Bronchial smooth muscle cell (primary cell): ENCODE measurements around the gene FBXL15. TPM values are rescaled to one million over a fixed set of nuclear protein-coding genes. Genes with fewer than 3 reads are reported as not detected.

Source experiments
- total RNA-seq: library from RNA; depleted of rRNA; stranded (reverse); fragments of >200 nt; gene quantifications from 2 replicates; pipeline ENCODE4 v1.2.1, GENCODE V29; 2014

FBXL15 gene, protein sequence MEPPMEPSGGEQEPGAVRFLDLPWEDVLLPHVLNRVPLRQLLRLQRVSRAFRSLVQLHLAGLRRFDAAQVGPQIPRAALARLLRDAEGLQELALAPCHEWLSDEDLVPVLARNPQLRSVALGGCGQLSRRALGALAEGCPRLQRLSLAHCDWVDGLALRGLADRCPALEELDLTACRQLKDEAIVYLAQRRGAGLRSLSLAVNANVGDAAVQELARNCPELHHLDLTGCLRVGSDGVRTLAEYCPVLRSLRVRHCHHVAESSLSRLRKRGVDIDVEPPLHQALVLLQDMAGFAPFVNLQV
- total RNA-seq: 7.0 and 8.2 TPM in 2 replicates

DNA sequence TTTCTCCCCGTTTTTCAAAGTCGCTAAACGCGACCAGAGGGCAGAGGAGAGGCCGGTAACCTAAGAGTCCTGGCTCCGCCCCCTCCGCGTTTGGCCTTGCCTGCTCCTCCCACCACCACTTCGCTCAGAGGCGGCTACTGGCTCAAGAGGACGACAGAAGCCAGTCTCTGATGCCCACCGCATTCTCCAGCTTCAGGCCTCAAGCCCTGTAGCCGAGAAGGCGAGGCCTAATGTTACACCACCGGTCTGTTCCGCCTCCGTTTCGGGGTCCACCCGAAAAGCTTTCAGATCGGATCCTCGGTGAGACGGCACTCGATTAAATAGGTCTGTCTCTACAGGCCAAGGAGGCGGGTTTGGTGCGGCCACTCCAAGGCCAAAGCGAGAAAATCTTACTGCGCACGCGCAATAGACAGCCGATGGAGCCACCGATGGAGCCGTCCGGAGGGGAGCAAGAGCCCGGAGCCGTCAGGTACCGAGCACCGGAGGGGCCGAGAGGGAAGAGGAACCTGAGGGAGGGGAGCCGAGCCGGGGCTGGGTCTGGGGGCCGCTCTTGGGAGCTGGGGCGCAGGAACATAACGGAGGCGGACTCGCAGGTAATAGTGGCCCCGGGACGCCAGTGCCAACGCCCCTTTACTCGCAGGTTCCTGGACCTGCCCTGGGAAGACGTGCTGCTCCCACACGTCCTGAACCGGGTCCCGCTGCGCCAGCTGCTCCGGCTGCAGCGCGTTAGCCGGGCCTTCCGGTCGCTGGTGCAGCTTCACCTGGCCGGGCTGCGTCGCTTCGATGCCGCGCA lies at the start of gene FBXL15:
Gene FBXL15 (plus strand): TSS at position 123 of the 793 bp plus-strand sequence. CDS start 294 bp downstream, at position 417.

DNA sequence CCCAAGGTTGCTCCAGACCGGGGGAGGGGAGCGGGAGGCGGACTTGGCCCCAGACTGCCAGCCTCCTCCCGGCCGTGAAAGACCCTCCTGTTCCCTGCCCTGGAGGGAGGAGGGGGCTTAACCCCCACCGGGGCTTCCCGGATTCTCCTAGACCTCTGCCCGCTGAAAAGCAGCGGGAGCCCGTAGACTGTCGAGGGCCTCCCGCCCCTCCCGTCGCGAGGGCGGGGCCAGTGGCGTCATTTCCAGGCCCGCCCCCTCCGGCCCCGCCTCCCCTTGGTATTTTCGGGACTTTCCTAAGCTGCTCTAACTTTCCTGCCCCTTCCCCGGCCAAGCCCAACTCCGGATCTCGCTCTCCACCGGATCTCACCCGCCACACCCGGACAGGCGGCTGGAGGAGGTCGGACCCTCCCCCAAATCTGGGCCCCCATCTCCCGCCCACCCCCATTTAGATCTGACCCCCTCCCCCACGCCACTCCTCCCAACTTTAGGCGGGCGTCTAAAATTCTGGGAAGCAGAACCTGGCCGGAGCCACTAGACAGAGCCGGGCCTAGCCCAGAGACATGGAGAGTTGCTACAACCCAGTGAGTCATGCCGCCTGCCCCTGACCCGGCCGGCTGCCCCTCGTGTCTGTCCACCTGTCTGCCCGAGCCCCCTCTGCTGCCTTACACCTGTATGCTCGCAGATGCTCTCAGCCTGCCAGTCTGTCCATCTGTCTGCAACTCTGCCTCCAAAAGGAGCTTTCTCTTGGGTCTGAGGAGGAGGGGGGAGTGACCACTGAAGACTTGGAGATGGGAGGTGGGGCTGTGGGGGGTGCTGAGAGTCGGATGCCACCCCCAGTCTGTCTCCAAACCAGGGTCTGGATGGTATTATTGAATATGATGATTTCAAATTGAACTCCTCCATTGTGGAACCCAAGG lies 25.0 kb upstream of the FBXL15 start, which contains the start of gene NFKB2:
Gene NFKB2 (plus strand): TSS at position 306 of the 917 bp plus-strand sequence. CDS start 255 bp downstream, at position 561.

DNA sequence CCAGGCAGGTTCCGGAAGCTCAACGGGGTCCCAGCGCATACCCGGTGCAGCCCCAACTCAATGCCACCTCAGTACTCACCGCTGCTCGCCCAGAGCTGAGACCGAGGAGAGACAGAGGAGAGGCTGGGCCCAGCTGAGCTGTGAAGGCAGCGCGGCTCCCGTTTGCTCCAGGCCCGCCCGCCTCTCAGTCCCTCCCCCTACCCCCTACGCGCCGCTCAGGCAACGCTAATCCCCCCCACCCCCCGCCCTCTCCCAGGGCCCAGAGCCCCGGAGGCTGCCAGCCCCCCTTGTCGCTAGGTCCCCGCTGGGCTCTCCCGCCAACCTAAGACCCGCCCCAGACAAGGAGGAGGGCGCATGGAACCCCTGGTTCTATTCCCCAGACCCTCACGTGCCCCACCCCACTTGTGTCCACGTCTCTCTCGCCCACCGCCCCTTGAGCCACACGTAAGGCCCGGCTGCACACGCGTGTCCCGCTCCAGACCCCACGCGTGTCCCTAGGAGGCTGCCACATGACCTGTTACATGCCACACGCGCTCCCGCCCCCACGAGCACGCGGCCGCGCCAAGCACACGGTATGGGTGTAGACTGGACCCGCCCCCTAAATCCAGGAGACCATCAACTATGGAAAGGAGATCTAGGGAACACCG lies 1.9 kb upstream of the FBXL15 start, which contains the start of gene PSD:
Gene PSD (minus strand): TSS at position 164 of the 647 bp plus-strand sequence. CDS start 1,747 bp downstream, outside the sequence.

DNA sequence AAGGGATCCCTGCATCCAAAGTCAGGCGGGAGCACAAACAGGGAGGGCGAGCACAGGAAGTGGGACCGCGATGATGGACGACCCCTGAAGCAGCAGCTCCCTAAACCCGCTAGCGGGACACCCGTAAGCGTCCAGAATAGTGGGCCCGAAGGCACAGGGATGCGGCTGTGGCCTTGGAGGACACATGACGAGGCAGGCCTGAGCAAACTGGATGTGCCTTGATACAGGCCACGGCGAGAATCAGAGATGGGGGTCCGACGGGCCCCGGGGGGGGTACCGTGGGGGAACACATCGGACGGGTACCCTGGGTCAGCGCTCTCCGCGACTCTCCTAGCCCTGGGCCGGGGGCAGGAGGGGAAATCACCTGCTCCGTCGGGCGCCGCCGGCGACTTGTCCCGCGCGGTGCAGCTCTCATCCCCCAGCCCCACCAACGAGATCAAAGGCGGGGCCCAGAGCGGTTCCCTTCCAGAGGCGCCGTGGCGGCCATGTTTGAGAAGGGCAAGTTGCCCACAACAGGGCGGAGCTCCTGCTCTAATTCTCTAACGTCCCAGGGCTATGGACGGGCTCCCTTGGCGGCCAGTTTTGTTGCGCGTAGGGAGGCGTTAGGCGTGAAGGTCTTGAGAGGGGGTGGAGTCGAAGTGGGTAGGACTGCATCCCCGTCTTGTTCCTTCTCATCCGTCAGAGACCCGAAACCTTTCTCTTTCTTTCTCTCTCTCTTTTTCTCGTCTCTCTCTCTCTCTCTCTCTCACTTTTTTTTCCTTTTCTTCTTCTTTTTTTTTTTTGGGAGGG lies 11.7 kb downstream of the FBXL15 start, which contains the start of gene CUEDC2:
Gene CUEDC2 (minus strand): TSS at position 413 of the 789 bp plus-strand sequence. CDS start 7,386 bp downstream, outside the sequence.

DNA sequence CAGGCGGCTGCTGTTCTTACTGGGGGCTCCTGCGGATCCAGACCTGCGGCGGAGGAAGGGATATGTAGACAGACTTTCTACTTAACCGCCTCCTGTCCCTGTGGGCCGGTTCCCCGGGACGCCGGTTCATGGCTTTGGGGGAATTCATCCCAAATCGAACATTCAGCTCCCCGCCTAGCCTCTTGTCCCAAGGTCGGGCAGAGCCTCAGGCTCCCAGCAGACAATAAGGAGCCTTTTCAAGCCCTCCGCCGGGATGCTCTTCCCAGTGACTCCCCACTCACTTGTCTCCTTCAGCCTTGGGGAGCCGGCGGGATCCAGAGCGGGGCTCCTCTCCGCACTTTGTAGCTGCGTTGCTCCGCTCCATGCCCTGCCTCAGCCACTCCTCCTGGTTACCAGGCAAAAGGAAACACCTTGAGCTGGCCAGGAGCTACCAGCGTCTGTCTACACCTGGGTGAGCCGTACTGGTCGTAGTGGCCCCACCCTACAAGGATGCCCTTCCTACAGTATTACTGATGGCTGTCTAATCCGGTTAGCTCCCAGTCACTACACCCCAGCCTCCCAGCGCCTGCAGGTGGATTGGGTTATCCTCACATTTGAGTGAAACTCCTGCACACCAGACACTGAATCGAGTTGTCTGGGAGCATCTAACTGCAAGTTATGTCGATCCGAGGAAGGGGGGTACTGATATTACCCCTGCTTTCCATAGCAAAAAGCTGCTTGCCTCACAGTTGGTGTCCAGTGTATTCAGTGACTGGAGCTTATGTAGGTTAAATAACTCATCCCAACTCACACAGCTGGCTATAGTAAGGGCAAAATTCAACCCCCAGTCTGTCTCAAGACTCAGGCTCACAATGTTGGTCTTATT lies 30.7 kb downstream of the FBXL15 start, which contains the start of gene C10orf95:
Gene C10orf95 (minus strand): TSS at position 439 of the 865 bp plus-strand sequence. CDS start 450 bp downstream, outside the sequence.

Other genes starting within 250 kb of the FBXL15 start
- 0.47 and 0.69 TPM in 2 replicates for gene ELOVL3, start 194.5 kb upstream of the FBXL15 start, total RNA-seq
- 0.16 TPM in 1 of 2 replicates, not detected in the other for gene PITX3, start 179.3 kb upstream of the FBXL15 start, total RNA-seq
- 17.0 and 18.6 TPM in 2 replicates for gene GBF1, start 175.3 kb upstream of the FBXL15 start, total RNA-seq
- gene NFKB2, start 25.1 kb upstream of the FBXL15 start, total RNA-seq: 10.2 and 12.9 TPM in 2 replicates
- 8.4 and 14.3 TPM in 2 replicates for gene PSD, start 2.1 kb upstream of the FBXL15 start, total RNA-seq
- 33.1 and 47.0 TPM in 2 replicates for gene CUEDC2, start 11.7 kb downstream of the FBXL15 start, total RNA-seq
- gene C10orf95, start 30.7 kb downstream of the FBXL15 start, total RNA-seq: not detected in 2 replicates
- 96.8 and 120 TPM in 2 replicates for gene ACTR1A, start 81.9 kb downstream of the FBXL15 start, total RNA-seq
- 2.9 and 3.2 TPM in 2 replicates for gene SUFU, start 83.1 kb downstream of the FBXL15 start, total RNA-seq
- gene TRIM8, start 223.6 kb downstream of the FBXL15 start, total RNA-seq: 36.1 and 45.1 TPM in 2 replicates